Measurements from ENCODE around the gene UPK3BL2.
"Not testable (repeated sequence)": the region's sequence is repeated elsewhere in the genome, so short reads cannot be mapped to it uniquely, and the experiment has no call there.

UPK3BL2 gene

GRCh38 chr7:102493220-102493935 is 50.1 kb downstream of the UPK3BL2 start:
- DNase-seq: not testable (repeated sequence)

- not testable (repeated sequence) for DNase-seq
Measured at GRCh38 chr7:102490529-102491075, 52.9 kb downstream of the UPK3BL2 start.

Measured in activated CD4-positive, CD25-positive, alpha-beta regulatory T cell (primary cell).